Left renal cortex interstitium (tissue), 4 donors: Measurements from ENCODE around the gene RNF38. TPM values are rescaled to one million over a fixed set of nuclear protein-coding genes. Genes with fewer than 3 reads are reported as not detected.
"Not testable (repeated sequence)": the region's sequence is repeated elsewhere in the genome, so short reads cannot be mapped to it uniquely, and the experiment has no call there.

Experiments used
- DNase-seq, 4 donors: peaks; one replicate each; pipeline ENCODE4 v3.0.0-alpha.2; 2013; ENCODE audit warnings: low read depth in 4 of 4, low spot score in 2 of 4, missing footprints in 1 of 4
- polyA plus RNA-seq, 4 donors: library from polyadenylated mRNA; unstranded; fragments of 120-200 nt; gene quantifications; one replicate each; pipeline ENCODE4 v1.2.1, GENCODE V29; 2013; ENCODE audit not compliant: insufficient read length in 4 of 4

Gene RNF38
- polyA plus RNA-seq, 4 donors, result 42.2 to 50.4 (median 46.9) TPM

DNA sequence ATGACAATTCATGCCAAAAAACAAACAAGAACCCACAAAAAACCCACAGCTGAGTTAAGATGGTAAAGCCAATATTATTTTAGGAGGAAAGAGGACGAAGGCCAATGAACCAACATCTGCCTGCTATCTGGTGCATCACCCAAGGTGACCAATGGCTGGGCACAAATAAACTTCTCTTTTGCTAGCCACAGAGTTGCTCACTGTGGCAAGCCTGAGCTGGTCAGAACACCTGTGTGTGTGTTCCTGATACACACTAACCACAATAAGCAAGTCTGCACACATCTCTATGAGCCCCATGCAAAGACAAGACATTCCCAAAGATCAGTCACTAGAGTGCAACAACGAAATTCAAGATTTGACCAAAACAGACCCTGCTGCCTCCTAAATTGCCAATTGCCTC lies 63.1 kb downstream of the RNF38 start:
- DNase-seq, result no peak

DNA sequence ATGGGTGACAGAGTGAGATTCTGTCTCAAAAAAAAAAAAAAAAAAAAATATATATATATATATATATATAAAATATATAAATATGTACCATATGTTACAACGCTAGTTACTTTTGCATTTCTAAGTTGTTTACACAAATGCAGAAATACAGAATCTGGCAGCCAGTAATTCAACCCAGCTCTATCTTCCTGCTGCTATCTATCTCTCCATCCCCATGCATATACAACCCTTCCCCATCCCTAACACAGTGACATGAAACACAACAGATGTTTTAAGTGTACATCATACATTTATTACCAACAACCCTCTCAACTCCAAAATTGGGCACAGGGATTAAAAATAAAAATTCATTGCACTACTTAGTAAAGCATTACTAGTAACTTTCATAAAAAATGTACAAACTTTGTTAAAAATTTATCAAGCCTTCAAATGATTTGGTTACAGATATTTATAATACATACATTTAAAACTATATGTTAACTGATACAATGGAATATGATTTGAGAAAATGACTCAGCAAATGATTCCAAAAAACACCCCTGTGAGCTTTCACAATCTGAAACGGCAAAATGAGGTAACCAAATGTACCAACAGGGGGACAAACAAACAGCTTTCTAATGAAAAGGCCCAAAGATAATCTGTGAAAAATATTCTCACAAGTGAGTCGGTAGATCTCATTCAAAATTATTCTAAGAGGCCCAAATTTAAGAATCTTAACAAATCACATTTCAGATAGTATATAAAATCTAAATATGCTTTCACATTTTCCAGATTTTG lies 63.8 kb downstream of the RNF38 start:
- no peak for DNase-seq

DNA sequence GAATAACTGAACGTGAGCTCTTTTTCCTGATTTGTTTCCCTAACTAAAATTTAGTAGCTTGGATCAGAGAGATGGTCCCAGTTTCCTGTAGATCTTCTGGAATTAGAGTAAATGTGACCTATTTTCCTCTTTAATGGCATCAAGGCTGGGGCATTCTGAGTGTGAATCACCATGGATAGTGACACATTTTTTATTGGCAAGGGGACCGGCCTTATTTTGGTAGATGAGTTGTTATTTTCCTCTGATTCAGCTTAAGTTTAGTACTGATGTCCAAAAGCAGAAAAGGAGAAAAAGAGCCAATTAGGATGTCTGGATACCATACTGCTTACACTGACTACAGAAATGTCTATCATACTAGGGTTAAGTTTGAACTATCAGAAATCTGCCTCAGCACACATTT lies 68.1 kb downstream of the RNF38 start:
- DNase-seq, result no peak

DNA sequence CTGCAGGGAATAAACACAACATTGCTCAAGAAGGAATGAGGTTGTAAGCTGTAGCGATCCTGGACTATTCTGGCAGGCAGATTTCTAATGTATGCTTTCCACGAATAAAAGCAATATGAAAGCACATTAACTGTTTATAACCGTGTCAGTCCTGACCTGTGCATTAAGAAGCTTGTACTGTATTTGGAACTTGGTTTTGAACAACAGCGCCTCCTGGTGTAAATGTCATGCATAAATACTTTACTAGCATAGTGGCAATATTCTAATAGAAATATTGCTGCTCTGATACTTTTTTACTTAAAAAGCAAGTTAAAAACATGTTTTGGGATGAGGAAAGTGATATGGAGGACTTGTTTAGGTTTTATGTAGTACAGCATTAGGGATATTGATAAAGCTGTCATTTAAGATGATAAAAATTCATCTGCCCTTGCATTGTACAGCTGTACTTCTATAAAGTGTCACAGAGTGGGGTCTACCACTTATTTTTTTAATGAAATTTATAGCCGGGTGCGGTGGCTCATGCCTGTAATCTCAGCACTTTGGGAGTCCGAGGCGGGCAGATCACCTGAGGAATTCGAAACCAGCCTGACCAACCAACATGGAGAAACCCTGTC lies 71.2 kb downstream of the RNF38 start:
- peak in 2 of 4 donors; percentile 58 to 62 for DNase-seq

DNA sequence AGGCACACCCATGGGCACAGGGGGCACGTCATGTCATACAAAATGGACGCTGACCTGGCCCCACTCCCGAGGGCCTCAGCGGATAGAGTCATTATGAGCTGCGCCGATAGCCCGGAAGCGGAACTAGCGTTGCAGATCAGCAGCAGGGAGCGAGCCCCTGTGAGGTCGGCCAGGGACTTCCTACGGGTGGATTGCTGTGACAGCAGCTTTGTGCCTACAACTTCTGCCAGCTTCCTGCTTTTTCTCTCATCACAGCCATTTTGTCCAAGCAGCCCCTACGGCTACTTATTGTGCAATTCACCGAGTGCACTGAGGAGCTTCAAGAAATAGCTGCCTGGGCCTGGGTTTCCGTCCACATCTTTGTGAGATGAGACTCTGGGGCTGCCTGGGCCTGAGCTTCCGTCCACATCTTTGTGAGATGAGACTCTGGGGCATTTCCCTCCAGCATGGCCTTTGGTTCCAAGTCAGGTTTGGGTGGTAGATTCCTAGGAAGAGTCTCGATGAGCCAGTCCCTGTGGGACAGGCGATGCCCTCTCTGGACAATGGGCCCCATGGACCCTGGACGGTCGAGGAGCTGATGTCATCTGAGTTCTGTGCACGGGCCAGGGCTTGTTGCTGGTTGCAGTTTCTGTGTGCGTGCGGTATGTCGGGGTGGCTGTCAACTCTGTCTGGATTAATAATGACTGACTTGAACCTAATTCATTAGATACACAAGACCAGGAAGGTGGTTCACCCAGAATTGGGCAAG lies 74.8 kb downstream of the RNF38 start:
- DNase-seq, result no peak

DNA sequence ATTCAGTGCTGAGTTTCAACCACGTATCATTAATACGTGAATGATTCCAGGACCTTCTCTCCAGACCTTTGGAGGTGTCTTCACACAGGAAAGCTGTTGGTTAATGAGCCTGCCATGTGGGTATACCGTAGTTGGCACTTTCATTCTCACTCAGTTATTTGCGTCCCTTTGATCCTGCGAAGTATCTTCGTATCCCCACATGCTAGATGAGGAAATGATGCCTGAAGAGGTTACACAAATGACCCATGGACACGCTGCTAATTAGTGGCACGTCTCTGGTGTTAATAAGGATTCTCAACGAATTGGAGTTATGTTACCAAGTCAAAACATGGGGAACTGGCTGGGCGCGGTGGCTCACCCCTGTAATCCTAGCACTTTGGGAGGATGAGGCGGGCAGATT lies 76.1 kb downstream of the RNF38 start:
- no peak for DNase-seq

DNA sequence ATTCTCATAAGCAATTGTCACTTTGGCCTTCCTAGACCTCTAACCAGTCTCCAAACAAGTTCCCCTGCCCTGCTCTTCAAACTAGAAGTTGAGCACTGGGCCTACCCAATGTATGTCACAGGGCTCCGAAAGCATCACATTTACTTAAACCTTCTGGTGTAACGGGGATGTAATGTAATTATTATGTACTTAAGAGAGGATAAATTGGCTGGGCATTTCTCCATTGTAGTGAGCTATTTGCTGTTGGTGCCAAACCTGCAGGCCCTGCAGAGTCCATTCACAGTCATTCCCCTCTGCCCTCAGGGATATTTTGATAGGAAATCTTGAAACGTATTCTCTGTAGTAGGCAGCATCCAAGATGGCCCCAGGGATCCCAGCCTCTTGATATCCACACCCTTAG lies 77.6 kb downstream of the RNF38 start:
- DNase-seq, result no peak

DNA sequence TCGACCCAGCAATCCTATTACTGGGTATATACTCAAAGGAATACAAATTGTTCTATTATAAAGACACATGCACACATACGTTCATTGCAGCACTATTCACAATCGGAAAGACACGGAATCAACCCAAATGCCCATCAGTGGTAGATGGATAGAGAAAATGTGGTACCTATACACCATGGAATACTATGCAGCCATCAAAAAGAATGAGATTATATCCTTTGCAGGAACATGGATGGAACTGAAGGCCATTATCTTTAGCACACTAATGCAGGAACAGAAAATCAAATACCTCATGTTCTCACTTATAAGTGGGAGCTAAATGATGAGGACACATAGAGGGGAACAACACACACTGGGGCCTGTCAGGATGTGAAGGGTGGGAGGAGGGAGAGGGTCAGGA lies 78.2 kb downstream of the RNF38 start:
- DNase-seq, result not testable (repeated sequence)

DNA sequence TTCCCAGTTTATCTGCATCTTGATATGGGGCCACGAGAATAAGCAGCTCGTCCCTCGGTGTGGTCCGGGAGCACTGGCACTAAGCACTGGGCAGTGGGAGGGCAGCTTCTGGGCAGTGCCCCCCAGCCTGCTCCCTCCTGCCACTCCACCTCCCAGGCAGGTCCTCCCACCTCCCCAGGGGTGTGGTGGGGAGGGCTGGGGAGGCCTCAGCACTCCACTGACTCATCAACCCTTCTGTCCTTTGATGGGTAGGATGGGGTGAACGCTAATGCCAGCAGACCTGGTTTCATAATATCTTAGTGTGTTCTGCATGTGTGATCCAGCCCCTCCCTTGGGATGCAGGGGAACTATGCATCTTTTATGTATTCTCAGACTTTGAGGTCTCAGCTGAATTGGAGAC lies 79.6 kb downstream of the RNF38 start:
- no peak for DNase-seq

DNA sequence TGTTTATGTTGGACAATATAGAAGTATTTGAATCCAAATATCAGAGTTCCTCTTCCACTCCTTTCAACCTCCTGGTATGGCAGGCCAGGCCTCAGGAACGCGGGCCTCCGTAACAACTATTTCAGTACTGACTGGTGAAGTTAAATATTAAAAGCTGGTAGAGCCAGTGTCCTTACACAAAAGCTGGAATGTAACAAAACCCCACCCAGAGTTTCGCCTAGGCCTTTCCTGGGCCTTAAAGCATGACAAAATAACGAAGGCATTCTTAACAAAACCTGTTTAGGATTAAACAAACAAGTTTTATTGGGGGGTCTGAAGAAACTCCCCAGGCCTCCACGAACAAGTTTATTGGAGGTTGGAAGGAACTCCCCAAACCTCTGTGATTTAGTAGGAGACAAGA lies 80.3 kb downstream of the RNF38 start:
- DNase-seq, result peak in 2 of 4 donors; percentile 29 to 39

DNA sequence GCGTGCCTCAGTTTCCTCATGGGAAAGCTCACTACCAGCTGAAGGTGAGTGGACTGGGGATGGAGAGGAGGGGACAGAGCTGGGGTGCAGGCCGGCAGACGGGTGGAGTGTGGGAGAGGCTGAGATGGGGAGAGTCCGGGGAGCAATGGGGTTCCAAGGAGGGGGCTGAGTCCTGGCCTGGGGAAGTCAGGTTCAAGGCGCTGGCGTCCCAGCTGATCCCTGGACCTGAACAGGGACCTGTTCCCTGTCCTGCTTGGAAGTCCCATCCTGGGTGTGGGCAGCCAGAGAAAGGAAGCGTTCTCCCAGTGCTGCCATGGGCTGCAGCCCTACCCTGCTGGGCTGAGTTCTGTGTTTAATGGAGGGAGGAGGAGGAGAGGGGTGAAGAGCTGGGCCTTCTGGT lies 80.9 kb downstream of the RNF38 start:
- DNase-seq, result no peak

DNA sequence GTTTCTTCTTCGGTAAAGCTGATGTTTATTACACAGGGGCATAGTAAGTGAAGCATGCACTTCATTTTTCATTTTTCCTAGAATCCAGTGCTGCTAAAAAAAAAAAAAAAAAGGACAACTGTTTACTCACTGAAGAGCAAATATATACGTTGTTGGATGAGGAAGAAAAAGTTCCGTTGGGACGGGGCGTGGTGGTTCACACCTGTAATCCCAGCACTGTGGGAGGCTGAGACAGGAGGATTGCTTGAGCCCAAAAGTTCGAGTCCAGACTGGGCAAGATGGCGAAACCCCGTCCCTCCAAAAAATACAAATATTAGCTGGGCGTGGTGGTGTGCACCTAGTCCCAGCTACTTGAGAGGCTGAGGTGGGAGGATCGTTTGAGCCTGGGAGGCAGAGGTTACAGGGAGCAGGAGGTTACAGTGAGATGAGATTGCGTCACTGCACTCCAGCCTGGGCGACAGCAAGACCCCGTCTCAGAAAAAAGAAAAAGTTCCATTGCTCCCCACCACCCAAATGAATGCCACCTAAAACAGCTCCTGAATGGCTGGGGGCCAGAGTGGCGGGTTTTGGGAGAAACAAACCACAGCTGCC lies 81.8 kb downstream of the RNF38 start:
- no peak for DNase-seq

DNA sequence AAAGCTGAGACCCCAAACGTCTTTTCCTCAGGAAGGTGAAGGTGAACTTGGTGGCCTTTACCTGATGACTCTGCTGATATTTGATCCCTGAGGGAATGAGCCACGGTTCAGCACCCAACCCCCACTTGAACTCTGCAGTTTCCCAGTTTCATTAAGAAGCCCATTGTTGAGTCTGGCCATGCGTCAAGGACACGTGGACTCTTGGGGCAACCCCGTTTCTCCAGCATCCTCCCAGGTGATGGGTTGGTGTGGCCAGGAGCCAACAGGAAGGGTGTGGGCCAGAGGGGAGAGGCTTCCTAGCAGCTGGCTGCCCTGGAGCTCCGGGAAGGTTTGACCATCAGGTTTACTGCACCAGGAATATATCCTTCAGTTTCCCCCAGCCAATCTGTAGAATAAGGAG lies 82.3 kb downstream of the RNF38 start:
- peak in 1 of 4 donors; percentile 54 for DNase-seq

DNA sequence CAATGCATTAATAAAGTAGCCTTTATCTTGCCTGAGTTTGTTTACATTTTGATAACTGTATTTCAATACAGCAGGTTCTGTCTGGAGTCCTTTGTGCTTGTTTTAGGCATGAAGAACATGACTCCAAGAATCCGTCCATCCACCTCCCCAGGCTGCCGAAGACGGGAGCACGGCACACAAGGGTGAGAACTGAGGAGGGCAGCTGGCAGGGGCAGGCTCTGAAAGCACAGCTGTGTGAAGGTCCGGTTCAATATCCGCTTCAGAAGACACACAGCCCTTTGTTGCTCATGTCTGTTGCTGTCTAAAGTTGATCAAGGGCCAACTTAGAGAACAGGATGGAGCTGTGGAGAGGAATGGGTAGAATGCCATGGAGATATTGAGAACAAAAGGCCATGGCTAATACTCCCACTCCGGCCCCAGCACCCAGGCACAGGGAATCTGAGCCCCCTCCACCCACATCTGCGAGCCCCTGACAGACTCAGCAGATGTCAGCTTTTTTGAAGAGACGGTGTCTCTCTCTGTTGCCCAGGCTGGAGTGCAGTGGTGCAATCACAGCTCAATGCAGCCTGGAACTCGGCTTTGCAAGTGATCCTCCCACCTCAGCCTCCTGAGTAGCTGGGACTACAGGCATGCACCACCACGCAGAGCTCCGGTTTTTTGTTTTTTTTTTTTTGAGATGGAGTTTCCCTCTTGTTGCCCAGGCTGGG lies 83.3 kb downstream of the RNF38 start:
- DNase-seq, result no peak

DNA sequence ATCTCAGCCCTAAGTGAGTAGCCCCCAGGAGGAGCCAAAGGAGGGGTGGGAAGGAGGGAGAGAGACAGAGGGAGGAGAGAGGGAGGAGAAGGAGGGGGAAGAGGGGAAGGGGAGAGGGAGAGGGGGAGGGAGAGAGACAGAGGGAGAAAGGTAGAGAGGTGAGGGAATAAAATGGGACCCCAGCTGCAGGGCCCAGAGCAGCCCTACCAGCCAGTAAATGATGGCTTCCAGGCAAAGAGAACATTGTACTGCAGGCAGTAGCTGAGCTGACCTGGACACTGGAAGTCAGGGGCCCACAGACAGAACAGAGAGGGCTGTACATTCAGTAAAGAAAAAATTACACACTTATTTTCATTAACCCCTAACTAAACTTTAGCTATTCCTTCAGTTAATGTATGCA lies 84.0 kb downstream of the RNF38 start:
- no peak for DNase-seq

DNA sequence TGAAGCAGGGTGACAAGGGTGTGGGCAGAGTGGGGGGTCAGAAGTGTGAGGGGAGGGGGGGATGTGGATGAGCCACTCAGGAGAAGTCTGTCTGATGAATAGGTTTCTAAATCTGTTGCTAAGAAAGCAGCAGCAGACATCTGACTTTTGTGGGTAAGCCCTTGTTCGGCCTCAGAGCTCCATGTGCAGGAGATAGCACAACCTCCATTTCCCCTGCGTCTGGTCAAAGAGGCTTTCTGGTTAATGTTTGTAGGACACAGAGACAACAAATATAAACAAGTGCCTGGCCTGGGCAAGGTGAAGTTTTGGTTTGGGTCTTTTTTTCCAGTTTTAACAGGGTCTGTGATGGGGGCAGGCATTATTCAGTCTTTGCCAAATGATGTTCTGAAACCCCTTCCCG lies 84.8 kb downstream of the RNF38 start:
- no peak for DNase-seq

DNA sequence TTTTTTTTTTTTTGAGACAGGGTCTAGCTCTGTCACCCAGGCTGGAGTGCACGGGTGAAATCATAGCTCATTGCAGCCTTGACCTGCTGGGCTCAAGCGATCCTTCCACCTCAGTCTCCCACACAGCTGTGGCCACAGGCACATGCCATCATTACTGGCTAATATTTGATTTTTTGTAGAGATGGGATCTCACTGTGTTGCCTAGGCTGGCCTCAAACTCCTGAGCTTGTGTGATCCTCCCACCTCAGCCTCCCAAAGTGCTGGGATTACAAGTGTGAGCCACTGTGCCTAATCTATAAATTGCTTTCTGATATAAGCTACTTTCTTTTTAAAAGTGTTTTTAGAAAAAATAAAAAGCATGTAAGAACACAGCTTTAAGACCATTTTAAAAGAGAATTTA lies 85.3 kb downstream of the RNF38 start:
- DNase-seq, result no peak

DNA sequence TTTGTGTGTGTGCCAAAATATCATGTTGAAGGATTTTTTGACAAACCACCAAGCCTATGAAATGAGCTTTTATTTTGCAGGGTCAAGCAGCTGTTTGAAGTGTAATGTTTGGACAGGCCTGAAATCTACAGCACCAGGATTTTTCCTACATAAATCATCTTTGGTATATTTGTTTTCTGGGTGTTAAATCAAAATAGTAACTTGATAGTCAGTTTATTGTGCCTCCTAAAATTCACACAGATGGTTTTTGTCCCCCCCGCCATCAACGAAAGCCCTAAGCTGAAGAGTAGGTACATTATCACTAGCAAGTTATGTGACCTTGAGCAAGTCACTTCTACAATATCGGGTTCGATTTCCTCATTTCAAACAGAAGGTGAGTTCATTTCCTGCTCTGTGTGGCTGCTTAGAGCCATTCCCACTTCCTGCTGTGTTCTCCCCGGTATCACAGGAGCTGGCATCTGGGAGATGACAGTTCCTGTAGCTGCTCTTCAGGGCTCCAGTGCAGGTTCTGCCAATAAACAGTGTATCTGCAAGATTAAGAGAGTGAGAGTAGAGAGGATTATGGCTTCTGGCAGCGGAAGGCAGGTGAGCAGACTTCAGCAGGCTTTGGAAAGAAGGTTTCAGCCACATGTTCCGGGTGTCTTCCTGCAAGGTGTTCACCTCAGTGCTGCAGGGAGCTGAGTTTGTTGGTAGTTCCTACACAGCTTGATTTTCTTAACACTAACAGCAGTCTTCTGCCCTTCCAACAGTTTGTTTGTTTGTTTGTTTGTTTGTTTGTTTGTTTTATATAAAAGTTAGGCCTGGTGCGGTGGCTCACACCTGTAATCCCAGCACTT lies 93.4 kb downstream of the RNF38 start:
- DNase-seq, result no peak

DNA sequence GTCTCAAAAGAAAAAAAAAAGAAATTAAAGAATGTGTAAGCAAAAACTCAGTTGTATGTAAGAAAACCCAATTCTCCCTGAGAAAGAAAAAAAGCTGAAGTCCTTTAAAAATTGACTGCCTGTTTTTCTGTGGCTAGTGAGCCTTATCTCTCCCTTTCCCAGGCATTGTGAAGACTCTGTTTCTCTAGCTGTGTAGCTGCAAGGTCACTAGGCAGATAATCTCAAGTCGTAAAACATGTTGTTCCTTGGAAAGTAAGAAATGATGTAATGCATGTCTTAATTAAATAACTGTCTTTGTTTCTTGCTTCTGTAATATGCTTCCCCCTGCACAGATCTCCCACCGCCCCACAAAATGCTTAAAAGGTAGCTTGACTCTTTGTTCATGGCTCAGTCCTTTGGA lies 95.7 kb downstream of the RNF38 start:
- not testable (repeated sequence) for DNase-seq

DNA sequence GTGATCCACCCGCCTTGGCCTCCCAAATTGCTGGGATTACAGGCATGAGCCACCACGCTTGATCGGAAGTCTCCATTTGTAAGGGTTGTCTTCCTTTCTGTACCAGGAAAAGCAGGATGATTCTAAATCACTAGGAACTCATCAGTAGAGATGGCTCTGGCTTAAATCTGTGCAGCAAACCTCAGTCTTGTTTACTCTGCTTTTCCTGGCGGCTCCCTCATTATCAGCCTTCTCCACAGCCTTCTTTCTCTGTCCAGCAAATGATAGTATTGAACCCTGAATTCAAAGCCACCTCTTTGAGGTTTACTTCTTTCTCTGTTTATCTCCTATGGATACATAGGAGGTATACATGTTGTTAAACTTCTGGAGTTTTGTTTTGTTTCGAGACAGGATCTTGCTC lies 98.8 kb downstream of the RNF38 start:
- no peak for DNase-seq
